CD4-positive, alpha-beta T cell treated with Interferon alpha-2 for 1 hour (primary cell): ENCODE results near the gene CGRRF1.

Experiments
- DNase-seq, 2 donors: peaks; one replicate each; pipeline ENCODE4 v3.0.0-alpha.2; 2020 to 2022

CGRRF1 gene, protein sequence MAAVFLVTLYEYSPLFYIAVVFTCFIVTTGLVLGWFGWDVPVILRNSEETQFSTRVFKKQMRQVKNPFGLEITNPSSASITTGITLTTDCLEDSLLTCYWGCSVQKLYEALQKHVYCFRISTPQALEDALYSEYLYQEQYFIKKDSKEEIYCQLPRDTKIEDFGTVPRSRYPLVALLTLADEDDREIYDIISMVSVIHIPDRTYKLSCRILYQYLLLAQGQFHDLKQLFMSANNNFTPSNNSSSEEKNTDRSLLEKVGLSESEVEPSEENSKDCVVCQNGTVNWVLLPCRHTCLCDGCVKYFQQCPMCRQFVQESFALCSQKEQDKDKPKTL

DNA sequence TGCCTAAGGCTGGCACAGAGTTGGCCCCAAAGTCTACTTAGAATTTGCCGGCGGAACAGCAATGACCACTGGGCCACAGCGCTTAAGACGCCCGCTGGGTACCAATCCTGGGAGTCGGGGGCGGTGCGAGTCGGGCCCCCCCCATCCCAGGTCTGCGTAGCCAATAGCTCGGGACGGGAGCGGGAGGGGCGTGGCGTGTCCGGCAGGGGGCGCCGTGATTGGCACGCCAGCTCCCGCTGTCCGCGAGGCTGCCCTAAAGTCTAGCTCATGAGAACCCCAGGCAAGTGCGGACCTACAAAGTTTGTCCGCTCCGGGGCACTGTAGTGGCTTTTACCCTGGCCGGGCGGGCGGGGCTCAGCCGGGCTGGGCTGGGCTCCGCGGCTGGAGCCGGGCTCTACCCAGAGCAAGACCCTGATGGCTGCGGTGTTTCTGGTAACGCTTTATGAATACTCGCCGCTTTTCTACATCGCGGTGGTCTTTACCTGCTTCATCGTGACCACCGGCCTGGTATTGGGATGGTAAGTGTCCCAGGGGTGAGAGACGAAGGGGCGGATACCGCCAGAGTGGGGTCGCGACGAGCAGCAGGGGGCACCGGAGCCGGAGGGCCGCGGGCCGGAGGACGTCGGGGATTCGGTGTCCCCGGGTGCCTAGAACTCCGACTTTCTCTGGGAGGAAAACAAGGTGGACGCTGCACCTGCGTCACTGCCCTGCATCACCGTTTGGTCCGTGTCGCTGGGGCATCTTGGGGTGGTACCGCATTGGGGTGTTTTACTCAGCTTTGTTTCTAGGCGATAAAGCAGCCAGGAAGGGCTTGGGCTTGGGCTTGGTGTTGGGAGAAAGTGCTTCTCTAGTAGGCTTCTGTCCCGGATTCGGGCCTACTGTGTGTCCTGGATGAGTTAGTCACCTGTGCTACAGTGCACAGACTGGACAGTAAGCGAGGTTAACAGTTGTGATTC is at the start of gene CGRRF1:
Gene CGRRF1, plus strand, starts transcription at position 361 of the 956 bp plus-strand sequence. Its CDS starts 54 bp downstream, at position 415.
- peak; percentile 96 to 97 for DNase-seq

DNA sequence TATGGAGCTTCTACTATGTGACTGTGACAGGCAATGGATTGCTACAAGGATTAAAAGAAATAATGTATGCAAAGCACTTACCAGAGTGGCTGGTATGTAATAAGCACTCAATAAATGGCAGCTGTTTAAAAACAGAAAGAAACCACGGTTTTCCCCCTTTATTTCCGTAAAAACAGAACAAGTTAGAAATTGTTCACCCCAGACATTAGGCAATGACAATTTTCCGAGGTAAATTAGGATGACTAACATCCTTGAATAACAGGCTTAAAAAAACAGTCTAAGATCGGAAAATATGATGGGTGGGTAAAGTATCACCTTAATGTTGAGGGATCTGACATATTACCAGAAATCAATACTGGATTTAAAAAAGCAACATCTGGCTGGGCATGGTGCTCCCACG is 47.7 kb upstream of the CGRRF1 start:
- no peak for DNase-seq

DNA sequence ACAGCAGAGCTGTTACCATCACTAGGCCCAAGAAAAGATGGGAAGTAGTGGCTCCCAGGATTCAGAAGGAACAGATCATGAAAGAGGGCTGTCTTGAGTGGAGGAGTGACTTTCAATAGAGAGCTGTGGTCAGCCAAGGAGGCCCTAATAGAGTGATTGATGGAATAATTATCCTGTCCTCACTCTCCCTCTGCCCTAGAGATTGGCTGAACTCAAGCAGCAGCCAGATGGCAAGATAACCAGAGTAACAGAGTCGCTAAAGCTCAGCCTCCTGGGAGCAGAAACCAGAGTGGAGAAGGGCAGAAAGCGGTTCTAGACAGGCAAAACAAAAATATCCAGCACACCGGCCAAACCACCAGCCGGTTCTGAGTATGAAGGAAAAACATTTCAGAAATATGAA is 44.1 kb upstream of the CGRRF1 start:
- no peak for DNase-seq

DNA sequence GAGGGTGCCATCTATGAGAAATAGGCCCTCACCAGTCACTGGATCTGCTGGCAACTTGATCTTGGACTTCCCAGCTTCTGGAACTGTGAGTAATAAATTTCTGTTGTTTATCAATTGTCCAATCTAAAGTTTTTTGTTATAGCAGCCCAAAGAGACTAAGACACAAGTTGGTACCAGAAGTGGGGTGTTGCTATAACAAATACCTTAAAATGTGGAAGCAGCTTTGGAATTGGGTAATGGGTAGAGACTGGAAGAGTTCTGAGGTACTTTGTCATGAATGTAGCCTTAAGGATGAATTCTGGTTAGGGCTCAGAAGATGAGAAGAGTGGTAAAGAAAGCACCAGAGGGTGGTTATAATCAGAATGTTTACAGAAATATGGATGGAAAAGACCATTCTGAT is 42.4 kb upstream of the CGRRF1 start:
- no peak for DNase-seq

DNA sequence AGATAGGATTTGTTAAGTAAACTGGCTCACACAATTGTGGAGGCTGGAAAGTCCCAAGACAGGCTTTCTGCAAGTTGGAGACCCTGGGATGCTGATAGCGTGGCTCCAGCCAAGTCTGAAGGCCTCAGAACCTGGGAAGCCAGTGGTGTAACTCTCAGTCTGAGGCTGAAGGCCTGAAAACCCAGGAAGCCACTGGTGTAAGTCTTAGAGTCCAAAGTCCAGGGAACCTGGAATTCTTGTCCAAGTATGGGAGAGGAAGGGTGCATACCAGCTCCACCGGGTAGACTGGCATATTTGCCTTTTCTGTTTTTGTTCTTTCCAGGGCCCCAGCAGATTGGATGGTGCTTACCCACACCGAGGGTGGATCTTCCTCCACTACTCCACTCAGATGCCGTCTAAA is 39.0 kb upstream of the CGRRF1 start:
- no peak for DNase-seq

DNA sequence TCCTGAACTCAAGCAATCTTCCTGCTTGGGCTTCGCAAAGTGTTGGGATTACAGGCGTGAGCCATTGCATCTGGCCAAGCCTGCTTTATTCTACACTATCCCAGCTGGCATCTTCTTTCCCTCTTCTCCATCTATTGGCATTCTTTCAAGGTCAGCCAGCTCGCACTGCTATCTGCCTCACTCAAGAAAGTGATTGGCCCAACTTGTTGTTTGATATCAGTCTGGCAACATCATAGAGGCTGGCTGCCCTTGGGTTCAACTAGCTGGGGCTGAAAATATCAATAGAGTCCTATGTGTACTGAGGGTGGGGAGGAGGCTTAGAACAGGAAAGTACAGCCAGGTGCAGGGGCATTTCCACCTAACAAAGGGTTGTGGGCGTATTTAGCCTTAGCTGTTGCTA is 38.1 kb upstream of the CGRRF1 start:
- no peak for DNase-seq

DNA sequence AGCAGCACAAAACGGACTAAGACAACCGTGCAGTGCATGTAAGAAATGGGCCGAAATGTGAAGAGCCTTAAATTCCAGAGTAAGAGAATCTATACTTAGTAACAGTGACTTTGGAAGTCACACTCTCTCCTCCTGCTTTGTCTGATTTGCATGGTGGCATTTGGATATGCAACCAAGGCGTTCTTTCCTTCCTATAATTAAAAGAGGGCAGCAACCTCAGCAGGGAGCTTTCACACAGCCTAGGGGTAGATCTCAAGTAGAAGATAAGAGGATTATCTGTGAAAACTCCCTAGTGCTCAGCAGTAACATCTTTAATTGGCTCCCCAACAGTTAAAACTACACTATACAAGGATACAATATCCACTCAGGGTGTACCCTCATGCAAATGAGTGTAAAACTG is 37.4 kb upstream of the CGRRF1 start:
- no peak for DNase-seq

DNA sequence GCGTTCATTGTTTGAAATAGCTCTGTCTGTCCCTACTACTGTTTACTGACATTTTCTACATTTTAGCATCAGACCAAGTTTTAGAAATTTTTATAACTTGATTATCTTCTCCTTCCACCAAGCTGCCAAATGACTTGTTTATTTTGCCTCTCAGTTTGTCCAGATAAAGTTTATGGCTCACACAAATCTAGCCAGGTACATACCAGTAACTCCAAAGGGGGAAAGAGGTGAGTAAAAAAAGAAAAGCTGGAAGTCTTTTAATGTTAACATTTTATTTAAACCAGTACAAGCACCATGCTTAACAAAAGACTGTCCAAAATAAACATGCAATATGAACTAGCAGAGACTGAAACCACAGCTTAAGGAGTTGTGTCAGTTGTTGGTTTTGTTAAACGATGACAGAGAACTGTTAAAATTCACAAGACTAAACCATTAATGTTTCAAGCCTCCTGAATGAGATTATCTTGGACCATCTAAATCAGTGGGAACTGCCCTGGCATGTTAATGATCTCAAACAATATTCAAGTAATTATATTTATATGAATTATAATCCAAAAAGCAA is 35.4 kb upstream of the CGRRF1 start:
- no peak for DNase-seq

DNA sequence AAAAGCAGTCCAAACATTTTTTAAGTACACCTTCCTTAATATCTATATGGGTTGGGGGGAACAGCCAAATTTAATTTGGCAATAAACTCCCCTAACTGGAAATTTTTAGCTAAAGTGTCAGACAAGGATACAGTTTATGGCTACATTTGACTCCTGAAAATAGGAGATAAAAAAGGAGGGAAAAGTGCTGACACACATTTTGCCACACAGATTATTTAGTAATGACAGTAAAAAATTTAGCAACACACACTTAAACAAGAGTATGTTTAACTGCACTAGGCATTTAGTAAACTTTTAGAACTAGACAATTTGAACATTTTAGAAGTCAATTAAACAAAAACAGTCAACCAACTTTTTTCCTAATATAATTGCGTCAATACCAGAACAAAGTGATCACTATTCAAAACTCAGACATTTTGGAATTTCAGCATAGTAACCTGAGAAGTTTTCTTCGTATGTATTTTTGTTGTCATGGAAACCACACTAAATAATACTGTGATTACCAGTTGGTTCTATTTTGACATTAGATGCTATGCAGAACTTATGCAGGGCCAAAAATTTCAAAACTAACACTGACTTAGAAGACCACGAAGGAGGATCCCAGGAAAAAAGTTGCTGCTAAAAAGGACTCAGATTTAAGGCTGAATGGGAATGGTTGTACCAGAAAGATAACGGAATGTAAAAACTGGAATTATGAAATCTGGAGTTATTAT is 34.4 kb upstream of the CGRRF1 start:
- no peak for DNase-seq

DNA sequence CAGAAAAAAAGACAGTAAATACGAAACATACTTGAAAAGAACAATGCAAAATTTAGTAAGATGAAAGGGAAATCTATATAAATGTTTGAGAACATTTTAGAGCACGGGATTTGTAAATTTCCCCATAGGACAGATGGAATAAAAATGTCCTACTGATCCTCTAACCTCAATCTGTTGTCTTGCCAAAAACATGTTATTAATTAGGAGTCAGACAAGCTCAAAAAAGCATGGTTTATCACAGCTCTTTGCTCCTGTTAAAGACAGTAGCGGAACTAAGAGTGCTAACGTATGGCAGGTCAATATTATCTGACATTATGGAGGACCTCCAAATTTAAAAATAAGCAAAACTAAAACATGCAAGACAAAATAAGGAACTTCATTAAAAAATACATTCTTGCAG is 33.8 kb upstream of the CGRRF1 start:
- no peak for DNase-seq

DNA sequence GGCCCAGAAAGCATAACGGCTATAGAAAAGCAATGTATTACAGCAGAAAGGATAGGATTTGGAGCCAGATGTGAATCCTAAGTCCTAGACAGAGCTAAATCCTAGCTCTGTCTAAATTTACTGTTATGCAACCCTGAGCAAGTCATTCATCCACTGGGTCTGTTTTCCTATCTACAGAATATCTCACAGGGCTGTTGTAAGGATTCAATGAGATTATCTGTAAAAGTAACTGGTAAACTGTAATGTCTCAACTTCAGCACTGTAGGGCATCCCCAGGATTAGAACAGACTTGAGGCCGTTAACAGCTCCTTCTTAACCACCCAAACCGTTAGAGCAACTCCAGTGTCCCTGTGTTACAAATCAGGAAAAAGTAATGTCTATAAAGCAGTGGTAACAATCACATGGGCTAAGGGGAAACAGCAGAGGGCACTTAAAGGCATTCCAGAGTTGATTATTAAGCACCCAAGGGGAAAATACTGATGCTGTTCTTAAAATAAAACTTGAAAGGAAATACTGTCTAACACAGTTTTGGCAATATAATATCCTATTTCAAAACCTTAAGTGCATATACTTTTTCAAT is 31.0 kb upstream of the CGRRF1 start:
- no peak for DNase-seq

DNA sequence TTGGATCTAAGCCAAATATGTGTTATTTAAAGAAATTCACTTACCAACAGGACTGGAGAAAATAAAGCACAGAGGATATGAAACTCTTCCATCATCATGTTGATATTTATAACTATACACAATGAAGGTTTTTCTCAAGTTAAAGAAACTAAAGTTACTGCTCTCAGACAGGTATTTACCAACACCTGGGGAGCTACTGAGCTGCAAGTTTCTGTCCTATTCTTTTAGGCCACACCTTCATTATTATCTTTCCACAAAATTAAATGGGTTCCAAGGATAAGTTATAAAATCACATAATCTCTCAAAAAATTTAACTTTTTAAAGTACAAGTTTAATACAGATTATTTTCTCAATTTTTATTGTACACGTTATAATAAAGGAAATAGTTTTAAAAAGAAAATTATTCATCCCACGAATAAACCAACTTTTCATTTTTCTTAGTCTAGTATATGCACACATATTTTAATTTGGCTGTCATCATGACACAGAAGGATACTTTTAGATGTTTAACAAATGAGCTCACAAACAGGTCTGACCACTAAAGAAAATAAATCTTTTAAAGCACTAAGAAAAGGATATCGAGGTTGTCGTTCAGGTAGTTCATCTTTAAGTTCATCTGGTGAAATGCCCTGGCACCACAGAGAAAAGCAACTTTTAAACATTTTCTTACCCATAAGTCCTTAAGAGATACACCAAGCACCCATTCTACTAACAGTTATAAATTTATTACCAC is 28.7 kb upstream of the CGRRF1 start:
- no peak for DNase-seq

DNA sequence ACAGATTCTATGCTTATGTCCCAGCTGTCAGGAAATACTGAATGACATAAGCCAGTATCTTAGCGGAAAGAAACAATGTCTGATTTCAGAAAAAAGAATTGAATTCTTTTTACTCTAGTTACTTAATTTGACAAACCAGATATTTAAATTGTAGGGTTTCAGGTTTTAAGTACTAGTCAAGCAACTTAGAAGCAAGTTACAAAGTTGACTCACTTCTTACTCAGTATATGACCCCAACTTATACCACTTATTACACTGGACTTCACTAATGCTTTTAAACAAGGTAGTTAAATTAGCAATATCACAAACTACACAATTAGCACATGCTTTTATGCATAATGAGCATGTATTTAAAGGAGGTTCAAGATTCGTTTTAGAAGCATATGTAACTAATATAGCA is 28.0 kb upstream of the CGRRF1 start:
- no peak for DNase-seq

DNA sequence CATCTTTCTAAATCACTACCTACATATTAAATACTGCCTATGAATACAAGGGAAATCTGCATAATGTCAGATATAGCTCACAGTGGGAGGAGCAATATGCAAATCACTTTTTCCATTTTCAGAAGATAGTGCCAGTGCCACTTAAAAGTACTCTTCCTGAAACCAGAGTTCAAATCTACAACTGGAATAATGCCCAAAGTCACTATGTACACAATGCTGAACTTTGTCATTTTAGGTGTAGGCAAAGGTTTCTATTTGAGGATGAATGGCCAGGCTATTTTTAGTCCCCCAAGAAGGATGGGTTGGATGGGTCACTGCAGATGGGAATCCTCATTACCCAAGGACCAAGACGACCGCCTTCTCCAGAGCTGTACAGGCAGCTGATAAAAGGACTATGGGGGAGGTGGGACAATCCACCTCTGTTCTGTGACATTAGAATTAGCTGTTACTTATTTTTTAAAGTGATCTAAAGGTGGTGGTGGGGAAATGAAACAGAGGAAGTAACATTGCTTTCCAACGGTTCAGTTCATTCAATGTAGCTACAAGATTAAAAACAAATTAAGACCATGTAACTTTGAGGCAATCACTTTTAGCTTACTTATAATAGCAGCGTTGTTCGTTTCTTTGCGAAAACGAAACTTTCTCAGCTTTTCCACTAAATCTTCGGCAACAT is 26.5 kb upstream of the CGRRF1 start:
- DNase-seq, result no peak

DNA sequence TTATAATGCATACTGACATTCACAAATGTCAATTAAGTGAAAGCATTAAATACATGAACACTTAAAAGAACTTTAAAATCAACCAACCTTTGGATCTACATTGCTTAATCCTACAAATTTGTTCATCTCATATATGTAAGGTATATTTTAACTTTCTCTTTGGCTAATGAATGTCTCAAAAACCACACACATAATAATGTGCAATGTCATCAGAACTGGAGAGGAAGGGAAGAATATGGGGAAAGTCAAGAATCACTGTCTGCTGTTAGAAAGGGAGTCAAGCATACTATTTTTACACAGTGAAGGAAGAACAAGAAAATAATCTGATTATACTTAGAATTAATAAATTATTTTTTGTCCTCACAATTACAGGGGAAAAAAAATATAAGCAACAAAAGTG is 25.9 kb upstream of the CGRRF1 start:
- no peak for DNase-seq

DNA sequence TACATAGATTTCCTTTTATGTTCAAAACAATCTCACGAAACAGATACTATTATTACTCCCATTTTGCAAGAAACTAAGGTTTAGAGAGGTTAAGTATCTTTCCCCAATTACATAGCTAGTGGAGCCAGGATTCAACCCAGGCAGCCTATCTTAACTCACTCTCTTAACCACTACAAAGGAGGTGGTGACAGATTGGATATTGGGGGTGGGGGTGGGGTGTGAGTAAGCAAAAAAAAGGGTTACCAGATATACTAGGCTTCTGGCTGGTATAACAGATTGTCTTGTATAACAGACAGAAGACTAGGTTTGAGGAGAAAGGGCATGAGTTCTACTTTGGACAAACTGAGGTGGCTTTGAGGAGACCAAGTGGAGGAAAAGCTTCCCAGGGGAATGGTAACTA is 23.0 kb upstream of the CGRRF1 start:
- DNase-seq, result no peak

DNA sequence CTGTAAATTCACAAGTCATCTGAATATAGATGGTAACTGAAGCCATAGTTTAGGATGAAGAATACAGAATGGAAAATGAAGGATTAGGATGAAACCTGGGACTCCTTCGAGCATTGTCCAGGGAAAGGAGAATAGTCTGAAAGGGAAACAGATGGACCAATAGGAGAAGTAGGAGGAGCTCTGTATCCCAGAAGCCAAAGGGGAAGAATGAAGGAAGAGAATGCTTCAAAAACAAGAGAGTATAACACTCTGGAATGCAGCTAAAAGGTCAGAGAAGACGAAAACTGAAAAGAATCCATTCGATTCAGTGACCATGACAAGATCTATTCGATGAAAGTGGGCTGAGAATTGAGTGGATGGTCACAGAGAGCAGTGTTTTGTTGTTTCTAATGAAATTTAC is 21.9 kb upstream of the CGRRF1 start:
- no peak for DNase-seq

DNA sequence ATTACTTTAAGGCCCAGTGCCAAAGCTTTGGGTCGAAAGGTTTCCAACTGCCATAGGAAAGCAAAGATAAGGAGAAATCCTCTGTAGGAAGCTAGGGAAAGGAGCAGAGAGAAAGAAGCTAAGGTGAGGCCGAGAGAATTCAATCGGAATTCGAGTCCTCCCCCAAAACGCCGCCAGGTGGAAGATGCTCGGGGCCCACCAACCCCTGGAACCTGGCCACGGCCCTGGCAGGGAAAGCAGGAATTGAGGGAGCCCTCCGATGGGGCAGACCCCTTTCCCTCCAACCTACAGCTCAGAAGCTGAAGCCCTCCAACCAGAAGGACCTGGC is 21.4 kb upstream of the CGRRF1 start:
- DNase-seq, result no peak

DNA sequence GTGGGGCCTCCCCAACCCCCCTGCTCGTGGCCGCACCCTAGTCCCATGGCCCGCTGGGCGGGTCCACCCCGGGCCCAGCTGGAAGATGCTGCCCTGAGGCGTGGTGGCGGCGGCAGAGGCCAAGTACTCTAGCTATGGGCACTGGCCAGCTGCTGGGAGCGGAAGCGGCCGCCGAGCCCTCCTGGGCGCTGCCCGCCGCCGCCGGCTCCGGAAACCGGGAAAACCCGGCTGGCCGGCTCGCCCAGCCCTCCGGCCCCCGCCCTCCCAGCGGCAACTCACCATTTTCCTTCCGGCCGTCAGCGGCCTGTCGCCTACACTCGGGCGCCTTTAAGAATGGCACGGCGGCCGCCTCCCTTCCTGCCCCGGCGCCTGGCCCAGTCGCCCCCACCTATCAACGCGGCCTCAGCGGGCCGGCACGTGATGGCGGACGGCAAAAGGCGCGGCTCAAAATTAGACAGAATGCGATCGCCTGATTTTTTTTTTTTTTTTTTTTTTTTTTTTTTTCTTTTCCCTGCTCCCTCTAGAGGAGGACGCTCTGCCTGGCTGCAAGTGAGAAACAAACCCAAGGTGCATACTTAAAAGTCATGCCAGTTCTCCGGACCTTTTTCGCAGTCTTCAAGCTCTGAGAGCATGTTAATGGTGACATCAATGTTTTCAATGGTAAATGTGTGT is 20.9 kb upstream of the CGRRF1 start, which contains the start of gene GMFB:
Gene GMFB, minus strand, starts transcription at position 335 of the 672 bp plus-strand sequence. Its CDS starts 53 bp downstream, at position 282.
- peak; percentile 89 to 94 for DNase-seq

DNA sequence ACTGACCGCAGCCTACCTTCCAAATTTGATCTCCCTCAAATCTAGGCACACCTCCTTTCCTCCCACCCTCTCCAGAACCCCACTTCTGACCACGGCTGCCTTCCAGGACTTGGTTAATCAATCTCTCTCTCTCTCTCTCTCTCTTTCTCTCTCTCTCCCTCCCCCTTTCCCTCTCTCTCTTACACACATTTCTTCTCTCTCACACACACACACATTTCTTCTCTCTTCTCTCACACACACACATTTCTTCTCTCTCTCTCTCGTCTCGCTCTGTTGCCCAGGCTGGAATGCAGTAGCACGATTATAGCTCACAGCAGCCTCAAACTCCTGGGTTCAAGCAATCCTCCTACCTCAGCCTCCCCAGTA is 20.4 kb upstream of the CGRRF1 start:
- DNase-seq, result no peak
